ENCODE data around the gene ADD1. TPM values are rescaled to one million over a fixed set of nuclear protein-coding genes. Genes with fewer than 3 reads are reported as not detected.

The ADD1 gene
- total and polyA plus RNA-seq, 12 donors = 163 to 448 (median 214) TPM

DNA sequence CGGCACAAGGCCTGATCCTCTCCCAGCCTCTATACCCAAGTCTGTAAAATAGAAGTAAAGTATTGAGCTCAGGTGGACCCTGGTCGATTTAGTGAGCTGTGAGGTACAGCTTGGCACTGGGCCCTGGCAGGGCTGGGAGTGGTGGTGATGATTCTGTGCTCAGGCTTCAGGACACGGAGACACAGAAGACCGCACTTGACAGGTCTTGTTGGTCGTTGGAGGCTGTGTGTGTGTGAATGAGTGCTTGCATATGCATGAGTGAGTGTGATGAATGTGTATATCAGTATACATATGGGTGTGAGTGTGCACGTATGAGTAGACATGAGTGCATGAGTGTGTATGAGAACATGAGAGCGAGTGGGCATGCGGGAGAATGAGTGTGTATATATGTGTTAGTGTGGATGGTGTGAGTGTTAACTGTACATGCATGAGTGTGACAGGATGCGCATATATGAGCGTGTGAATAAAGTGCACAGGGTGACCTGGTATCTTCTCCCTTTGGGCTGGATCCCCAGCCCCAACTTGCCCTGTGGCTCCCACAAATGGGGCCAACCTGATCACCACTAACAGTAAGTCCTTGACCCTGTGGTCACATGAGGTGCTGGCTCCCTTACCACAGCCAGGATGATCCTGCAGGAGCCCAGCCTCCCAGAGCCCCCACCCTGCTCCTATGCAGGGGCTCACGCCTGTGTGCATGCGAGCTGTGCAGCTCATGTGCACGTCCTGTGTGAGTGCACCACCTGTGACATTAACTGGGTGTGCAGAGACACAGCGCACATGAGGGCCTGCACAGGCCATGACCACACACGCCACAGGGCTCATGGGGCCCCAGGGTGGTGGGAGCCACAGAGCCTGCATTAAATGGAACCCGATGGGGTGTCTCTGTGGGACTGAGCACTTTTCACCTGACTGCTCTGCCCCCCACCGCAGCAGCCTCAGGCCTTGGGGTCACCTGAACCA lies 29.9 kb upstream of the ADD1 start:
- WGBS, 2 donors = 81 to 83% methylated on average over 17 of the region's 17 CpGs
- DNase-seq (no peak), ATAC-seq (no peak)
- Histone ChIP-seq H3K27ac (peak overlapping the region in 7 of 10 donors; percentile 71 to 95 (median 88)), H3K36me3 (peaks cover 0 to 32% (median 0%) of the 10 kb centered on the region in 9 donors), H3K4me1 (peaks cover 30 to 92% (median 58%) of the 10 kb centered on the region in 9 donors), H3K27me3 (no peaks in the 10 kb centered on the region), H3K4me3 (peak overlapping the region in 8 of 10 donors; percentile 38 to 71 (median 53)), H3K9me3 (peaks cover 0 to 14% (median 0%) of the 10 kb centered on the region in 11 donors)
- TF ChIP-seq, protein P1, sequence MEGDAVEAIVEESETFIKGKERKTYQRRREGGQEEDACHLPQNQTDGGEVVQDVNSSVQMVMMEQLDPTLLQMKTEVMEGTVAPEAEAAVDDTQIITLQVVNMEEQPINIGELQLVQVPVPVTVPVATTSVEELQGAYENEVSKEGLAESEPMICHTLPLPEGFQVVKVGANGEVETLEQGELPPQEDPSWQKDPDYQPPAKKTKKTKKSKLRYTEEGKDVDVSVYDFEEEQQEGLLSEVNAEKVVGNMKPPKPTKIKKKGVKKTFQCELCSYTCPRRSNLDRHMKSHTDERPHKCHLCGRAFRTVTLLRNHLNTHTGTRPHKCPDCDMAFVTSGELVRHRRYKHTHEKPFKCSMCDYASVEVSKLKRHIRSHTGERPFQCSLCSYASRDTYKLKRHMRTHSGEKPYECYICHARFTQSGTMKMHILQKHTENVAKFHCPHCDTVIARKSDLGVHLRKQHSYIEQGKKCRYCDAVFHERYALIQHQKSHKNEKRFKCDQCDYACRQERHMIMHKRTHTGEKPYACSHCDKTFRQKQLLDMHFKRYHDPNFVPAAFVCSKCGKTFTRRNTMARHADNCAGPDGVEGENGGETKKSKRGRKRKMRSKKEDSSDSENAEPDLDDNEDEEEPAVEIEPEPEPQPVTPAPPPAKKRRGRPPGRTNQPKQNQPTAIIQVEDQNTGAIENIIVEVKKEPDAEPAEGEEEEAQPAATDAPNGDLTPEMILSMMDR (IDR thresholded peaks at IDR 0.05) = no peak
- intact Hi-C loops (cut with DNase I) = loop anchor here in 3 of 10 donors (2.0 to 10.0 kb wide), 2 partner anchors 49 kb away; no protein-coding TSS in a partner anchor

DNA sequence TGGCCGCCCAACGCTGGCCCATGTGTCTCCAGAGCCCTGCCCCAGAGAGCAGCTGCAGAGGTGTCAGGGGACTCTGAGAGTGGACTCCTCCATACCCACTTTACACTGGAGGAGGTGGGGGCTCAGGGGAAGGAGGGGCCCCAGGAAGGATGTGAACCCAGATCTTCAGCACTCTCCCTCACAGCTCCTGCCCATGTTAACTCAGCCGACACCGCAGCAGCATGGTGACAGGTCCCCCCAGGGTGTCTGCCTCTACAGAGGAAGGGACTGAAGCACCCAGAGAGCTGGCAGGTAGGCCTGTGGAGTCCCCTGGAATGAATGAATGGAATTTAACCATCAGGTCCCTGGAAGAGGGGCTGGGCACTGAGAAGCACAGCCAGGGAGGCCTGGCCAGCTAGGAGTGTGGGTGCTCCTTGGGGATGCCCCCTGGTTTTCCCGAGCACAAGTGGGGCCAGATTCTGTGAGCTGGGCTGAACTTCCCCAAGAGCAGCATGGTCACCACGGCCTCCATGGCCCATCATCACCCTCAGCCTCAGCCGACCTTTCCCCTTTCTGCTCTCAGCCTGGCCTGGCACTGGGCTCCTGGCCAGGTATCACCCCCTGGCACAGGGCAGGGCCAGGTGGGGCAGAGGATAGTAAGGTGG lies 28.9 kb upstream of the ADD1 start:
- 79 to 85% methylated on average over 7 of the region's 7 CpGs for WGBS, 2 donors
- no peak for DNase-seq
- peaks cover 25 to 94% (median 56%) of the 10 kb centered on the region in 9 donors for H3K4me1 ChIP-seq
- peak overlapping the region in 1 of 10 donors; percentile 71 for H3K4me3 ChIP-seq
- TF ChIP-seq, protein P1 (IDR thresholded peaks at IDR 0.05) = no peak
- peaks cover 0 to 14% (median 0%) of the 10 kb centered on the region in 11 donors for H3K9me3 ChIP-seq
- intact Hi-C loops (cut with DNase I) = loop anchor here in 2 of 10 donors (10.0 kb wide), 1 partner anchor 50 kb away; no protein-coding TSS in a partner anchor
- no peak overlapping the region for H3K27ac ChIP-seq
- H3K36me3 ChIP-seq = peaks cover 0 to 39% (median 0%) of the 10 kb centered on the region in 9 donors
- no peaks in the 10 kb centered on the region for H3K27me3 ChIP-seq
- ATAC-seq = no peak

DNA sequence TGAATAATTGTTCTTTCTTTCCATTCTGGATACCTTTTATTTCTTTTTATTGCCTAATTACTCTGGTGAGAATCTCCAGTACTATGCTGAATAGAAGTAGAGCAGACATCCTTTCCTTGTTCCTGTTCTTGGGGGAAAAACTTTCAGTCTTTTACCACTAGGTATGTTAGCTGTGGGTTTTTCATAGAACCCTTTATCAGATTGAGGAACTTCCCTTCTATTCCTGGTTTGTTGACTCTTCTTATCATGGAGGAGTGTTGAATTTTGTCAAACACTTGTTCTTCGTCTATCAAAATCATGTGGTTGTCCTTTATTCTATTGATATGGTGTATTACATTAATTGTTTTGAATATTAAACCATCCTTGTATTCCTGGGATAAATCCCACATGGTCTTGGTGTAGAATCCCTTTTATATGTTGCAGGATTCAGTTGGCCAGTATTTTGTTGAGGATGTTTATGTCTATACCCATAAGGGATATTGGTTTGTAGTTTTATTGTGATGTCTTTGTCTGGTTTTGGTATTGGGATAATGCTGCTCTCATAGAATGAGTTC lies 27.2 kb upstream of the ADD1 start:
- Histone ChIP-seq H3K27me3 (no peaks in the 10 kb centered on the region), H3K4me1 (peaks cover 10 to 76% (median 39%) of the 10 kb centered on the region in 9 donors)
- 94 to 98% methylated on average over 1 of the region's 1 CpG for WGBS, 2 donors

More for the DNA sequence above, 27.2 kb upstream of the ADD1 start:
- intact Hi-C loops (cut with DNase I) = loop anchor here in 2 of 10 donors (10.0 kb wide), 1 partner anchor 52 kb away; no protein-coding TSS in a partner anchor
- no peak overlapping the region for H3K4me3 ChIP-seq
- peaks cover 0 to 57% (median 3%) of the 10 kb centered on the region in 9 donors for H3K36me3 ChIP-seq
- ATAC-seq = no peak
- H3K27ac ChIP-seq = peak overlapping the region in 2 of 10 donors; percentile 10 to 12
- TF ChIP-seq, protein P1 (IDR thresholded peaks at IDR 0.05) = no peak
- DNase-seq = no peak
- H3K9me3 ChIP-seq = peaks cover 0 to 14% (median 0%) of the 10 kb centered on the region in 11 donors

Measured in heart right ventricle (tissue), 16 donors.